Glutamatergic neuron (in vitro differentiated cells): ENCODE results near the gene SOWAHD. TPM values are rescaled to one million over a fixed set of nuclear protein-coding genes. Genes with fewer than 3 reads are reported as not detected.
A peak's percentile ranks its signal among the peaks of the same experiment; 100 is the strongest.

Source experiments
- DNase-seq: peaks from one replicate; pipeline ENCODE4 v3.0.0; 2022
- H3K27ac Mint-ChIP-seq: one replicate; pipeline ENCODE4 v1.8.0; 2020; ENCODE audit warnings: mild to moderate bottlenecking, mixed read lengths, inconsistent platforms; ENCODE audit not compliant: unreplicated experiment
- H3K27me3 Mint-ChIP-seq: one replicate; pipeline ENCODE4 v1.8.0; 2020; ENCODE audit warnings: mild to moderate bottlenecking, moderate library complexity, mixed read lengths, inconsistent platforms; ENCODE audit not compliant: unreplicated experiment
- H3K36me3 Mint-ChIP-seq: one replicate; pipeline ENCODE4 v1.8.0; 2020; ENCODE audit warnings: mild to moderate bottlenecking, mixed read lengths, inconsistent platforms; ENCODE audit not compliant: unreplicated experiment
- H3K4me1 Mint-ChIP-seq: one replicate; pipeline ENCODE4 v1.8.0; 2020; ENCODE audit warnings: mild to moderate bottlenecking, low read depth, mixed read lengths, inconsistent platforms; ENCODE audit not compliant: unreplicated experiment
- H3K4me3 Mint-ChIP-seq: one replicate; pipeline ENCODE4 v1.8.0; 2020; ENCODE audit warnings: mild to moderate bottlenecking, mixed read lengths, inconsistent platforms; ENCODE audit not compliant: unreplicated experiment
- H3K9me3 Mint-ChIP-seq: one replicate; pipeline ENCODE4 v1.8.0; 2020; ENCODE audit warnings: mild to moderate bottlenecking, moderate library complexity, mixed read lengths, inconsistent platforms; ENCODE audit not compliant: unreplicated experiment
- total RNA-seq: library from RNA; stranded (reverse); fragmentation: NEBNext Ultra II Directional; extraction: Animal tissue kit (Norgen Biotek cat#: 25700); gene quantifications from one replicate; pipeline ENCODE4 v1.2.1, GENCODE V29; 2021; ENCODE audit not compliant: unreplicated experiment
- TF ChIP-seq, protein P1 (sequence below): fragments of 200-600 bp; sonication (generic); IDR thresholded peaks from one replicate; pipeline ENCODE4 v1.5.0; 2021; ENCODE audit not compliant: partially characterized antibody, unreplicated experiment

The SOWAHD gene
- total RNA-seq, 1 donor from 2014 or later: not detected

DNA sequence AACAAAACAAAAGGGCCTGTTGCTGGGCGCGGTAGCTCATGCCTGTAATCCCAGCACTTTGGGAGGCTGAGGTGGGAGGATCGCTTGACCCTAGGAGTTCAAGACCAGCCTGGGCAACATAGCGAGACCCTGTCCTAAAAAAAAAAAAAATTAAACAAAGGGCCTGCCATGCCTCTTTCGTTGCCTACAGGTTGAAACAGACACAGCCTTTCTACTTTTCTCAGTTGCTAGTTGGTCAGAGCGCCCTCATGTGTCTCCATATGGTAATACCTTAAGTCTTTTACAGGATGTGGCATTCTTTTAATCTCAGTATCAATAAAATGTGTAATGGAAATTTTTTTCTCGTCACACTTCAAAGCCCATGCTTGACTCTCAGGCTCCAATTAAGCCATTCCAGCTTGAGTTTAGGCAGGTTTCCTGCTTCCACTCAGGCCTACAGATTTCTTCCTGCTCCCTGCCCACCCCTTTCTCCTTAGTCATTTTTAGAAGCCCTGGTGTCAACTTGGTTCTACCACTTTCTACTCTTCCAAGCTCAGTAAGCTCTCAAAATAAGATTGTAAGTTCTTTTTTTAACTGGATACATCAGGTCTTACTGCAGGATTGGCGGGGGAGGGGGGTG lies 4.6 kb upstream of the SOWAHD start:
- H3K4me1 Mint-ChIP-seq: peaks cover 2% of the 10 kb centered on the region
- no peak for DNase-seq
- H3K36me3 Mint-ChIP-seq: no peaks in the 10 kb centered on the region
- H3K9me3 Mint-ChIP-seq: no peaks in the 10 kb centered on the region
- no peak overlapping the region for H3K4me3 Mint-ChIP-seq
- TF ChIP-seq, protein P1, sequence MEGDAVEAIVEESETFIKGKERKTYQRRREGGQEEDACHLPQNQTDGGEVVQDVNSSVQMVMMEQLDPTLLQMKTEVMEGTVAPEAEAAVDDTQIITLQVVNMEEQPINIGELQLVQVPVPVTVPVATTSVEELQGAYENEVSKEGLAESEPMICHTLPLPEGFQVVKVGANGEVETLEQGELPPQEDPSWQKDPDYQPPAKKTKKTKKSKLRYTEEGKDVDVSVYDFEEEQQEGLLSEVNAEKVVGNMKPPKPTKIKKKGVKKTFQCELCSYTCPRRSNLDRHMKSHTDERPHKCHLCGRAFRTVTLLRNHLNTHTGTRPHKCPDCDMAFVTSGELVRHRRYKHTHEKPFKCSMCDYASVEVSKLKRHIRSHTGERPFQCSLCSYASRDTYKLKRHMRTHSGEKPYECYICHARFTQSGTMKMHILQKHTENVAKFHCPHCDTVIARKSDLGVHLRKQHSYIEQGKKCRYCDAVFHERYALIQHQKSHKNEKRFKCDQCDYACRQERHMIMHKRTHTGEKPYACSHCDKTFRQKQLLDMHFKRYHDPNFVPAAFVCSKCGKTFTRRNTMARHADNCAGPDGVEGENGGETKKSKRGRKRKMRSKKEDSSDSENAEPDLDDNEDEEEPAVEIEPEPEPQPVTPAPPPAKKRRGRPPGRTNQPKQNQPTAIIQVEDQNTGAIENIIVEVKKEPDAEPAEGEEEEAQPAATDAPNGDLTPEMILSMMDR: peak; percentile 31
- no peak overlapping the region for H3K27ac Mint-ChIP-seq
- H3K27me3 Mint-ChIP-seq: peaks cover 1% of the 10 kb centered on the region

DNA sequence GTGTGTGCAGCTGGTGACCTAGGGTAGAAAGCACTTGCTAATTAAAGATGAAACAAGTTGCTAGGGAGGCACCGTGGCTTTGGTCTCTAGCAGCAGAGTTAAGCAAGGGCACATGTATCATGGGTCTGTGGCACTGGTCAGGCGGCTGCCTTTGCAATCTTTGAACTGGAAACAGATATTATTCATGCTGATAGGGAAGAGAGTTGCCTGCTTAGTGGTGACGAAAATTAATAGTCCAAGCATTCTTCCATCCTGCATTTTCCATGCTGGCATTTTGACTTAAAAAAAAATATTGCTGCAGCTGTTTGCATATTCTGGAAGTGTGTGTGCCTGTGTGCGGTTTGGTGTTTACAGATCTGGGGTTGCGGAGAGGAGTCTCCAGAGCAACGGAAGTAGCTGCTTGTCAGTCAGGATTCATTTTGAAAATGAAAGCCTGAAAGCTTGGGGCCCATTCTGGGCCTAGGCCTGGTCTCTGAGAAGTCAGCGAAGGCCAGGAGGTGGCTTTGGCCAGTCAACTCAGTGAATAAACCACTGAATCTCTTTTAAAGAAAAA lies 2.3 kb upstream of the SOWAHD start:
- Mint-ChIP-seq H3K4me1 (peaks cover 2% of the 10 kb centered on the region), H3K9me3 (no peaks in the 10 kb centered on the region), H3K4me3 (no peak overlapping the region), H3K27me3 (peaks cover 1% of the 10 kb centered on the region), H3K27ac (no peak overlapping the region), H3K36me3 (no peaks in the 10 kb centered on the region)
- no peak for DNase-seq
- TF ChIP-seq, protein P1: no peak

DNA sequence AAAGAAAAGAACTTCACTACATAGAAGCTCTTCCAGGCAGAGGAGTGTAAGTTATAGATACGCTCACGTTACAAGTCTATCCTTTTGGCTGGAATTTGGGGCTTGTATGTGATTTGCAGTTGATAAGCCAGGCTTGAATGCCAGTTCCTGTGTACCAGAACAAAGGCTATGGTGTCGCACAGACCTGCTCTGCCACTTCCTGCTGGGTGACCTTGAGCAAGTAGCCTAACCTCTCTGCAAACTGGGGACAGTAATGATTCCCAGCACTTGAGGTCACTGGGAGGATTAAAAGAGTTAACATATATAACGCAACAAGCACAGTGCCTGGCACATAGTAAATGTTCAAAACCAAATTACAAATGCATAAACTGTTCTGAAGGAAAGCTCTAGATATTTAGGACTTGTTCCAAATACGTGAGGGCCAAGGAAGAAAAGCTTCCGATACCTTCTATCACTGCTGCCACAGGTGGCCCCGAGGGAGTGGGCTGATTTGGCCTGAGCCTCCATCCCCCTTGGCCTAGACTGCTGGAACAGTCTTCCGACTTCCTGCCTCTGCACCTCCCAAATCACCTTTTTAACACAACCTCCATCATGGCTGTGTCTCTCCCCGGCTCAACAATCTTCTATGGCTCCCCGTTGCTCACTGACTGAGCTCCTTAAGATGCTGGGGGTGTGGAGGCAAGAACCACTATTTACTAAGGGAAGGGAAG lies 1.3 kb upstream of the SOWAHD start:
- Mint-ChIP-seq H3K9me3 (no peaks in the 10 kb centered on the region), H3K27me3 (no peaks in the 10 kb centered on the region), H3K36me3 (no peaks in the 10 kb centered on the region), H3K4me3 (peak overlapping the region; percentile 67), H3K4me1 (peaks cover 2% of the 10 kb centered on the region), H3K27ac (no peak overlapping the region)
- TF ChIP-seq, protein P1: no peak
- no peak for DNase-seq

- Mint-ChIP-seq H3K4me1 (peaks cover 2% of the 10 kb centered on the region), H3K27ac (no peak overlapping the region), H3K27me3 (no peaks in the 10 kb centered on the region), H3K36me3 (no peaks in the 10 kb centered on the region), H3K9me3 (no peaks in the 10 kb centered on the region), H3K4me3 (peak overlapping the region; percentile 67)
- no peak for DNase-seq
- TF ChIP-seq, protein P1: no peak
Observed at GRCh38 chrX:119757646-119757978, 776 bp upstream of the SOWAHD start.

DNA sequence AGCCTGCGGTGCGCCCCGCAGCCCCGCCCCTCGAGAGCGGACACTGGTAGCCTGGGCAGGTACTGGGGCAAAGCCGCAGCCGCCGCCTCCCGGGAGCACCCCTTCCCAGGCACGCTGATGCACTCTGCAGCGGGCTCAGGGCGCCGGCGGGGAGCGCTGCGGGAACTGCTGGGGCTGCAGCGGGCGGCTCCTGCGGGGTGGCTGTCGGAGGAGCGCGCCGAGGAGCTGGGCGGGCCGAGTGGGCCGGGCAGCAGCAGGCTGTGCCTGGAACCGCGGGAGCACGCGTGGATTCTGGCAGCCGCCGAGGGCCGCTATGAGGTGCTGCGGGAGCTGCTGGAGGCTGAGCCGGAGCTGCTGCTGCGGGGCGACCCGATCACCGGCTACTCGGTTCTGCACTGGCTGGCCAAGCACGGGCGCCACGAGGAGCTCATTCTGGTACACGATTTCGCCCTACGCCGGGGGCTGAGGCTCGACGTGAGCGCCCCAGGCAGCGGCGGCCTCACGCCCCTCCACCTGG lies 401 bp downstream of the SOWAHD start:
- Mint-ChIP-seq H3K9me3 (no peaks in the 10 kb centered on the region), H3K4me3 (no peak overlapping the region), H3K27ac (no peak overlapping the region), H3K36me3 (no peaks in the 10 kb centered on the region), H3K27me3 (no peaks in the 10 kb centered on the region), H3K4me1 (peaks cover 2% of the 10 kb centered on the region)
- TF ChIP-seq, protein P1: no peak
- peak; percentile 21 for DNase-seq
